ENCODE results near the gene SOX6. TPM values are rescaled to one million over a fixed set of nuclear protein-coding genes. Genes with fewer than 3 reads are reported as not detected.
A peak's percentile ranks its signal among the peaks of the same experiment; 100 is the strongest.

SOX6 gene
- total and polyA plus RNA-seq, 2 of the 13 experiments (the other 11 are each of a cell fraction or from before 2014, with no cell fraction given), result 2.6 to 11.2 TPM

DNA sequence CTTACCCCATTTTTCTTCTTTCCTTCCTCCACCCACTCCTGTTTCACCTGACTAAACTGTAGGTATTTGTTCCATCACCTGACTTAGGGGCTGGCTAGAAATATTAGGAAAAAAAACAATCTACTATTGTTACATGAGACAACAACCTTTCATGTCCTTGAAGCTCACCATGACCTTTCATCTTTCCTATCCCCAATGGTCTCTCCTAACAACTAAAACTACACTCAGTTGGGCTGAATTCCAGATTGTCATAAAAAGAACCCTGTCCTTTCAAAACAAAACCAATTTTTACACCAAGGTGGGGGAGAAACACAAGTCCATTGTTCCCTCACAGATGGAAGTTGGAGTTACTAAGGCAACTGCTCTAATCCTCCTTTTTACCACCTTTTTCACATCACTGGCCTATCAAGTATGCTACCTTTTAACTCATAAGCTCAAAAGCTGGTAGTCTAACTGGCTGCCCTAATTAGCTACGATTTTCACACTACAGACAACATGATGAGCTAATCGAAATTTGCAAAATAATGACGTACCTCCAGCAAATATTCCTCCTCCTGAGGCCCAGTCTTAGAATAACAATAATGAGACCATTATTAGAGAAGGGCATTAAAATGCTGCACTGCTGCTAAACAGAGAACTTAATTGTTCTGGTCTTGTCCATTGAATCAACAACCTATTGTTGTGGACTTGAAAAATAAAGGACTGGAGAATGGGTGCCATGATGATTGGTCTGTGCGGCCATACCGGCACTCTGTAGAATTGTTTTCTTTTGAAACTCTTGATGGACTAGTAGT, 46.5 kb upstream of the SOX6 start (continued):
- peak; percentile 78 for TF ChIP-seq HNF4A (CRISPR knock-in tag; IDR thresholded peaks at IDR 0.05)
- TF ChIP-seq RXRA (CRISPR knock-in tag; IDR thresholded peaks at IDR 0.05), result no peak
- TF ChIP-seq RBAK (CRISPR knock-in tag; IDR thresholded peaks at IDR 0.05), result no peak
- TF ChIP-seq ZNF660 (CRISPR knock-in tag; IDR thresholded peaks at IDR 0.05; ENCODE audit: borderline replicate concordance, low read depth), result no peak
- TF ChIP-seq ZFP37 (CRISPR knock-in tag; IDR thresholded peaks at IDR 0.05; ENCODE audit: borderline replicate concordance), result no peak
- no peak for TF ChIP-seq BRD4 (CRISPR knock-in tag; IDR thresholded peaks at IDR 0.05)
- TF ChIP-seq, protein P1, sequence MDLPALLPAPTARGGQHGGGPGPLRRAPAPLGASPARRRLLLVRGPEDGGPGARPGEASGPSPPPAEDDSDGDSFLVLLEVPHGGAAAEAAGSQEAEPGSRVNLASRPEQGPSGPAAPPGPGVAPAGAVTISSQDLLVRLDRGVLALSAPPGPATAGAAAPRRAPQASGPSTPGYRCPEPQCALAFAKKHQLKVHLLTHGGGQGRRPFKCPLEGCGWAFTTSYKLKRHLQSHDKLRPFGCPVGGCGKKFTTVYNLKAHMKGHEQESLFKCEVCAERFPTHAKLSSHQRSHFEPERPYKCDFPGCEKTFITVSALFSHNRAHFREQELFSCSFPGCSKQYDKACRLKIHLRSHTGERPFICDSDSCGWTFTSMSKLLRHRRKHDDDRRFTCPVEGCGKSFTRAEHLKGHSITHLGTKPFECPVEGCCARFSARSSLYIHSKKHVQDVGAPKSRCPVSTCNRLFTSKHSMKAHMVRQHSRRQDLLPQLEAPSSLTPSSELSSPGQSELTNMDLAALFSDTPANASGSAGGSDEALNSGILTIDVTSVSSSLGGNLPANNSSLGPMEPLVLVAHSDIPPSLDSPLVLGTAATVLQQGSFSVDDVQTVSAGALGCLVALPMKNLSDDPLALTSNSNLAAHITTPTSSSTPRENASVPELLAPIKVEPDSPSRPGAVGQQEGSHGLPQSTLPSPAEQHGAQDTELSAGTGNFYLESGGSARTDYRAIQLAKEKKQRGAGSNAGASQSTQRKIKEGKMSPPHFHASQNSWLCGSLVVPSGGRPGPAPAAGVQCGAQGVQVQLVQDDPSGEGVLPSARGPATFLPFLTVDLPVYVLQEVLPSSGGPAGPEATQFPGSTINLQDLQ (CRISPR knock-in tag; IDR thresholded peaks at IDR 0.05), result no peak
- TF ChIP-seq, protein P2, sequence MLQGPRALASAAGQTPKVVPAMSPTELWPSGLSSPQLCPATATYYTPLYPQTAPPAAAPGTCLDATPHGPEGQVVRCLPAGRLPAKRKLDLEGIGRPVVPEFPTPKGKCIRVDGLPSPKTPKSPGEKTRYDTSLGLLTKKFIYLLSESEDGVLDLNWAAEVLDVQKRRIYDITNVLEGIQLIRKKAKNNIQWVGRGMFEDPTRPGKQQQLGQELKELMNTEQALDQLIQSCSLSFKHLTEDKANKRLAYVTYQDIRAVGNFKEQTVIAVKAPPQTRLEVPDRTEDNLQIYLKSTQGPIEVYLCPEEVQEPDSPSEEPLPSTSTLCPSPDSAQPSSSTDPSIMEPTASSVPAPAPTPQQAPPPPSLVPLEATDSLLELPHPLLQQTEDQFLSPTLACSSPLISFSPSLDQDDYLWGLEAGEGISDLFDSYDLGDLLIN (CRISPR knock-in tag; IDR thresholded peaks at IDR 0.05; ENCODE audit: borderline replicate concordance), result no peak
- TF ChIP-seq, protein P3, sequence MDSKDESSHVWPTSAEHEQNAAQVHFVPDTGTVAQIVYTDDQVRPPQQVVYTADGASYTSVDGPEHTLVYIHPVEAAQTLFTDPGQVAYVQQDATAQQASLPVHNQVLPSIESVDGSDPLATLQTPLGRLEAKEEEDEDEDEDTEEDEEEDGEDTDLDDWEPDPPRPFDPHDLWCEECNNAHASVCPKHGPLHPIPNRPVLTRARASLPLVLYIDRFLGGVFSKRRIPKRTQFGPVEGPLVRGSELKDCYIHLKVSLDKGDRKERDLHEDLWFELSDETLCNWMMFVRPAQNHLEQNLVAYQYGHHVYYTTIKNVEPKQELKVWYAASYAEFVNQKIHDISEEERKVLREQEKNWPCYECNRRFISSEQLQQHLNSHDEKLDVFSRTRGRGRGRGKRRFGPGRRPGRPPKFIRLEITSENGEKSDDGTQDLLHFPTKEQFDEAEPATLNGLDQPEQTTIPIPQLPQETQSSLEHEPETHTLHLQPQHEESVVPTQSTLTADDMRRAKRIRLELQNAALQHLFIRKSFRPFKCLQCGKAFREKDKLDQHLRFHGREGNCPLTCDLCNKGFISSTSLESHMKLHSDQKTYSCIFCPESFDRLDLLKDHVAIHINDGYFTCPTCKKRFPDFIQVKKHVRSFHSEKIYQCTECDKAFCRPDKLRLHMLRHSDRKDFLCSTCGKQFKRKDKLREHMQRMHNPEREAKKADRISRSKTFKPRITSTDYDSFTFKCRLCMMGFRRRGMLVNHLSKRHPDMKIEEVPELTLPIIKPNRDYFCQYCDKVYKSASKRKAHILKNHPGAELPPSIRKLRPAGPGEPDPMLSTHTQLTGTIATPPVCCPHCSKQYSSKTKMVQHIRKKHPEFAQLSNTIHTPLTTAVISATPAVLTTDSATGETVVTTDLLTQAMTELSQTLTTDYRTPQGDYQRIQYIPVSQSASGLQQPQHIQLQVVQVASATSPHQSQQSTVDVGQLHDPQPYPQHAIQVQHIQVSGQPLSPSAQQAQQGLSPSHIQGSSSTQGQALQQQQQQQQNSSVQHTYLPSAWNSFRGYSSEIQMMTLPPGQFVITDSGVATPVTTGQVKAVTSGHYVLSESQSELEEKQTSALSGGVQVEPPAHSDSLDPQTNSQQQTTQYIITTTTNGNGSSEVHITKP (CRISPR knock-in tag; IDR thresholded peaks at IDR 0.05; ENCODE audit: low read depth), result no peak
- TF ChIP-seq NPAS2 (CRISPR knock-in tag; IDR thresholded peaks at IDR 0.05; ENCODE audit: borderline replicate concordance), result no peak
- TF ChIP-seq U2AF2 (IDR thresholded peaks at IDR 0.05; ENCODE audit: low read depth, low read length), result no peak
- TF ChIP-seq GFI1 (CRISPR knock-in tag; IDR thresholded peaks at IDR 0.05; ENCODE audit: borderline replicate concordance), result no peak
- no peak for TF ChIP-seq ZNF878 (CRISPR knock-in tag; IDR thresholded peaks at IDR 0.05)
- peak; percentile 61; the same call in 1 of the 2 replicates for TF ChIP-seq POGZ (CRISPR knock-in tag; IDR thresholded peaks at IDR 0.05)
- no peak for TF ChIP-seq KDM3A (CRISPR knock-in tag; IDR thresholded peaks at IDR 0.05; ENCODE audit: low read depth)
- TF ChIP-seq, protein P4, sequence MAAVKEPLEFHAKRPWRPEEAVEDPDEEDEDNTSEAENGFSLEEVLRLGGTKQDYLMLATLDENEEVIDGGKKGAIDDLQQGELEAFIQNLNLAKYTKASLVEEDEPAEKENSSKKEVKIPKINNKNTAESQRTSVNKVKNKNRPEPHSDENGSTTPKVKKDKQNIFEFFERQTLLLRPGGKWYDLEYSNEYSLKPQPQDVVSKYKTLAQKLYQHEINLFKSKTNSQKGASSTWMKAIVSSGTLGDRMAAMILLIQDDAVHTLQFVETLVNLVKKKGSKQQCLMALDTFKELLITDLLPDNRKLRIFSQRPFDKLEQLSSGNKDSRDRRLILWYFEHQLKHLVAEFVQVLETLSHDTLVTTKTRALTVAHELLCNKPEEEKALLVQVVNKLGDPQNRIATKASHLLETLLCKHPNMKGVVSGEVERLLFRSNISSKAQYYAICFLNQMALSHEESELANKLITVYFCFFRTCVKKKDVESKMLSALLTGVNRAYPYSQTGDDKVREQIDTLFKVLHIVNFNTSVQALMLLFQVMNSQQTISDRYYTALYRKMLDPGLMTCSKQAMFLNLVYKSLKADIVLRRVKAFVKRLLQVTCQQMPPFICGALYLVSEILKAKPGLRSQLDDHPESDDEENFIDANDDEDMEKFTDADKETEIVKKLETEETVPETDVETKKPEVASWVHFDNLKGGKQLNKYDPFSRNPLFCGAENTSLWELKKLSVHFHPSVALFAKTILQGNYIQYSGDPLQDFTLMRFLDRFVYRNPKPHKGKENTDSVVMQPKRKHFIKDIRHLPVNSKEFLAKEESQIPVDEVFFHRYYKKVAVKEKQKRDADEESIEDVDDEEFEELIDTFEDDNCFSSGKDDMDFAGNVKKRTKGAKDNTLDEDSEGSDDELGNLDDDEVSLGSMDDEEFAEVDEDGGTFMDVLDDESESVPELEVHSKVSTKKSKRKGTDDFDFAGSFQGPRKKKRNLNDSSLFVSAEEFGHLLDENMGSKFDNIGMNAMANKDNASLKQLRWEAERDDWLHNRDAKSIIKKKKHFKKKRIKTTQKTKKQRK (IDR thresholded peaks at IDR 0.05; ENCODE audit: low read length), result no peak
- TF ChIP-seq ZNF816 (CRISPR knock-in tag; IDR thresholded peaks at IDR 0.05; ENCODE audit: borderline replicate concordance), result no peak
- no peak for TF ChIP-seq FOXM1 (CRISPR knock-in tag; IDR thresholded peaks at IDR 0.05)
- no peak for TF ChIP-seq MTF2 (CRISPR knock-in tag; IDR thresholded peaks at IDR 0.05; ENCODE audit: borderline replicate concordance)
